SK-N-MC (cell line): ENCODE measurements around the gene OR4D2.

ENCODE experiments used
- EZH2 ChIP-seq: fragments of 200-600 bp; sonication (generic); IDR thresholded peaks from one replicate; pipeline ENCODE4 v1.6.1; 2017; ENCODE audit warnings: antibody characterized with exemption
- POLR2AphosphoS5 ChIP-seq: IDR thresholded peaks from 2 replicates; pipeline ENCODE4 v1.6.1; 2012; ENCODE audit warnings: mild to moderate bottlenecking, low read depth, low read length, borderline replicate concordance

GRCh38 chr17:58184986-58185761 is 18.4 kb downstream of the OR4D2 start:
- TF ChIP-seq POLR2AphosphoS5 (no peak), EZH2 (no peak)
